Natural killer cell (primary cell): ENCODE results near the gene MT1F. TPM values are rescaled to one million over a fixed set of nuclear protein-coding genes. Genes with fewer than 3 reads are reported as not detected.
A peak's percentile ranks its signal among the peaks of the same experiment; 100 is the strongest.

ENCODE experiments used
- ATAC-seq, 3 donors: fragments of 150-1000 bp in 2 of 3; fragments of 200-7000 bp in 1 of 3; cut with Tn5 transposase; 1 replicate in 1 of 3; 2 replicates in 2 of 3; pipeline ENCODE4 v1.10.0; 2021; ENCODE audit warnings: mild to moderate bottlenecking in 2 of 3, moderate library complexity in 2 of 3
- DNase-seq, 2 donors: peaks; one replicate each; pipeline versions ENCODE4 v3.0.0 to v3.0.0-alpha.2; 2013 to 2021; ENCODE audit warnings: mixed read lengths in 1 of 2
- H3K27ac ChIP-seq: one replicate; pipeline ENCODE4 v1.5.1; 2013; ENCODE audit warnings: mild to moderate bottlenecking, low read length
- H3K27me3 ChIP-seq: one replicate; pipeline ENCODE4 v1.6.1; 2013; ENCODE audit warnings: low read length; ENCODE audit not compliant: control insufficient read depth, insufficient read depth
- H3K36me3 ChIP-seq: one replicate; pipeline ENCODE4 v1.6.1; 2013; ENCODE audit warnings: low read length; ENCODE audit not compliant: control insufficient read depth, insufficient read depth
- H3K4me1 ChIP-seq: one replicate; pipeline ENCODE4 v1.6.1; 2013; ENCODE audit warnings: low read length; ENCODE audit not compliant: control insufficient read depth, insufficient read depth
- H3K4me3 ChIP-seq: one replicate; pipeline ENCODE4 v1.5.1; 2013; ENCODE audit warnings: low read length
- H3K9me3 ChIP-seq: one replicate; pipeline ENCODE4 v1.6.1; 2013; ENCODE audit warnings: low read length; ENCODE audit not compliant: control insufficient read depth, insufficient read depth
- H3K27ac Mint-ChIP-seq, 2 donors: one replicate each; pipeline ENCODE4 v1.8.0; 2022; ENCODE audit warnings: mild to moderate bottlenecking in 2 of 2, mixed read lengths in 2 of 2, moderate library complexity in 1 of 2
- H3K27me3 Mint-ChIP-seq, 2 donors: one replicate each; pipeline ENCODE4 v1.8.0; 2022; ENCODE audit warnings: low read depth in 2 of 2, mixed read lengths in 2 of 2
- H3K36me3 Mint-ChIP-seq: one replicate; pipeline ENCODE4 v1.8.0; 2022; ENCODE audit warnings: mixed read lengths
- H3K4me1 Mint-ChIP-seq, 2 donors: one replicate each; pipeline ENCODE4 v1.8.0; 2022; ENCODE audit warnings: mixed read lengths in 2 of 2
- H3K4me3 Mint-ChIP-seq: one replicate; pipeline ENCODE4 v1.8.0; 2022; ENCODE audit warnings: mild to moderate bottlenecking, moderate library complexity, mixed read lengths
- H3K9me3 Mint-ChIP-seq, 2 donors: one replicate each; pipeline ENCODE4 v1.8.0; 2022; ENCODE audit warnings: mixed read lengths in 2 of 2
- CTCF ChIP-seq: fragments of 200-600 bp; IDR thresholded peaks from one replicate; pipeline ENCODE4 v1.8.0; 2022; ENCODE audit warnings: antibody characterized with exemption
- WGBS: methylation state at CpG from one replicate; pipeline ENCODE4 v1.1.7; 2013; ENCODE audit warnings: missing lambda C conversion rate; ENCODE audit not compliant: insufficient coverage; 5-methylcytosine and 5-hydroxymethylcytosine counted together
- intact Hi-C: fragments of 100-400 bp; cut with micrococcal nuclease; formaldehyde crosslinking; loops from one replicate; pipeline ENCODE4 v1.14.2; 2022
- total RNA-seq, 4 donors: library from RNA; stranded (reverse); fragments of 120-200 nt in 1 of 4; gene quantifications; one replicate each; pipeline versions ENCODE4 v1.2.3 to v1.2.4, GENCODE V29; 2013 to 2022

Gene MT1F
- total RNA-seq, 3 donors from 2014 or later (not counting 1 experiment from before 2014, with no cell fraction given), result 3.8 to 8.0 (median 5.4) TPM

GRCh38 chr16:56625140-56625942, 32.4 kb upstream of the MT1F start, which contains the start of gene MT1E:
Gene MT1E (plus strand): TSS chr16:56625781. CDS start chr16:56625852, 71 bp downstream.
- peak within 1 kb of the TSS; percentile 84 for H3K4me3 Mint-ChIP-seq
- Histone ChIP-seq H3K36me3 (no peaks in the 10 kb centered on the region), H3K27ac (no peak within 1 kb of the TSS), H3K4me1 (peaks cover 17% of the 10 kb centered on the region), H3K4me3 (peak within 1 kb of the TSS; percentile 45), H3K9me3 (no peaks in the 10 kb centered on the region), H3K27me3 (peaks cover 14% of the 10 kb centered on the region)
- no peaks in the 10 kb centered on the region for H3K9me3 Mint-ChIP-seq
- ATAC-seq, result peak; percentile 61 to 88 (median 75)
- H3K36me3 Mint-ChIP-seq, result no peaks in the 10 kb centered on the region
- peak in 1 of 2 donors; percentile 80 for DNase-seq
- peaks cover 7 to 13% of the 10 kb centered on the region in 2 donors for H3K4me1 Mint-ChIP-seq
- 3% methylated on average over 62 of the region's 62 CpGs for WGBS
- H3K27ac Mint-ChIP-seq, result peak within 1 kb of the TSS in 1 of 2 donors; percentile 38
- TF ChIP-seq CTCF, result no peak
- peaks cover 36 to 52% of the 10 kb centered on the region in 2 donors for H3K27me3 Mint-ChIP-seq
- intact Hi-C loops, result no loop called here

DNA sequence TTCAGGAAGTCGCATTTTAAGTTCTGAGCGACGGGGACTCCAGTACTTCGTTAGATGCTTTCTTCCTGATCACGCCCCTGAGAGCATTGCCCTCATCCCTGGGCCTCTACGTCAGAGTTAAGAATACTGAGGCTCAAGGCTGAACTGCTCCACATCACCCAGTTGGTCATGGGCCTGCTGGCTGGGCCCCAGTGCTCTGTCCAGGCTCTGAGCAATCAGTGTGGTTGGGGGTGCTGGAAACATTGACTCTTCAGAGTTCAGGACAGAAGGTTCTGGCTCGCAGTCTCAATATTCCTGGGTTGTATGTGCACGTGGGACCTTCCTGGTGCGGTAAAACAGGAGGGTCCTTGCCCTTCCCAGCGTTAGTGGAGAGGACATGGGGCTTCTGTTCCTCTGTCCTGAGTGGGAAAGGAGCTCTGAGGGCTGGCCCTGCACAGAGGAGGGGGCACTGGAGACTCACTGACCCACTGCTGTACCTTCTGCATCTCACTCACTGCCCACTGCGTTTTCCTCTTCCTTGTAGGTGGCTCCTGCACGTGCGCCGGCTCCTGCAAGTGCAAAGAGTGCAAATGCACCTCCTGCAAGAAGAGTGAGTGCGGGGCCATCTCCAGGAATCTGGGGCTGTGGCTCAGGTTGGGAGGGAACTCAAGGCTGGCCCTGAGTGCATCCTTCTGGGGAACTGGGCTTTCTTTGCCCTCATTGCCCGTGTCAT, 31.7 kb upstream of the MT1F start:
- intact Hi-C loops, result no loop called here
- no peaks in the 10 kb centered on the region for H3K36me3 ChIP-seq
- ATAC-seq (peak in 2 of 3 donors; percentile 1 to 6), DNase-seq (no peak)
- H3K4me3 ChIP-seq, result peak overlapping the region; percentile 14
- H3K36me3 Mint-ChIP-seq, result no peaks in the 10 kb centered on the region
- H3K27ac Mint-ChIP-seq, result no peak overlapping the region
- H3K27ac ChIP-seq, result no peak overlapping the region
- TF ChIP-seq CTCF, result no peak
- 20% methylated on average over 16 of the region's 16 CpGs for WGBS
- no peaks in the 10 kb centered on the region for H3K9me3 ChIP-seq
- peak overlapping the region; percentile 60 for H3K4me3 Mint-ChIP-seq
- H3K9me3 Mint-ChIP-seq, result no peaks in the 10 kb centered on the region
- H3K27me3 Mint-ChIP-seq, result peaks cover 41 to 54% of the 10 kb centered on the region in 2 donors
- H3K4me1 ChIP-seq, result peaks cover 17% of the 10 kb centered on the region
- H3K4me1 Mint-ChIP-seq, result peaks cover 7 to 13% of the 10 kb centered on the region in 2 donors
- peaks cover 16% of the 10 kb centered on the region for H3K27me3 ChIP-seq

GRCh38 chr16:56626685-56627084, 31.1 kb upstream of the MT1F start:
- H3K27ac ChIP-seq, result no peak overlapping the region
- Mint-ChIP-seq H3K4me1 (peaks cover 9 to 14% of the 10 kb centered on the region in 2 donors), H3K27me3 (peaks cover 46 to 57% of the 10 kb centered on the region in 2 donors), H3K36me3 (no peaks in the 10 kb centered on the region), H3K27ac (no peak overlapping the region), H3K9me3 (no peaks in the 10 kb centered on the region), H3K4me3 (no peak overlapping the region)
- WGBS, result 70% methylated on average over 7 of the region's 7 CpGs
- no peaks in the 10 kb centered on the region for H3K9me3 ChIP-seq
- H3K4me3 ChIP-seq, result no peak overlapping the region
- DNase-seq, result no peak
- no peak for ATAC-seq
- H3K4me1 ChIP-seq, result peaks cover 17% of the 10 kb centered on the region
- H3K27me3 ChIP-seq, result peaks cover 18% of the 10 kb centered on the region
- no peak for TF ChIP-seq CTCF
- intact Hi-C loops, result no loop called here
- H3K36me3 ChIP-seq, result no peaks in the 10 kb centered on the region
